T47D (cell line): Measurements from ENCODE around the gene G2E3.

Experiments
- DNase-seq, 2 experiments: peaks; one replicate each; pipeline versions ENCODE4 v3.0.0 to v3.0.0-alpha.2; 2011 to 2012; ENCODE audit warnings: low read depth in 1 of 2, low spot score in 1 of 2
- JUND ChIP-seq: IDR thresholded peaks from 2 replicates; pipeline ENCODE4 v1.6.1; 2012; ENCODE audit warnings: low read depth
- in situ Hi-C: cut with HindIII; loops from 2 replicates; pipeline ENCODE4 v1.10.0; 2016; ENCODE audit warnings: low sequenced_read_pairs, low pct_unique_long_range_greater_than_20kb

The G2E3 gene

DNA sequence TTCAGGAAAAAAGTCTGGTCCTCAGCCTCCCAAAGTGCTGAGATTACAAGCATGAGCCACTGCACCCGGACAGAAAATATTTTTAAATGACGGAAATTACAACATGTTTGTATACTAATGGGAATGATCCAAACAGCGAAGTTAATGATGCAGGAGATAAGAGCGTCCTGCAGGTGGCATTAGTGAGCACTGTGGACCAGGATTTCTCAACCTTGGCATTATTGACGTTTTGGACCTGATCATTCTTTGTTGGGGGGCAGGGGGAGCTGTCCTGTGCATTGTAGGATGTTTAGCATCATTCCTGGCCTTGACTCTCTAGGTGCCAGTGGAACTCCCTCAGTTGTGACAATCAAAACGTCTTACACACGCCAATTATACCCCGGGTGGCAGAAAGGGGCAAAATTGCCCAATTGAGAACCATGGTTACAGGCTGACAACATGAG lies 97.3 kb downstream of the G2E3 start:
- peak; percentile 7 to 67 for DNase-seq
- TF ChIP-seq JUND = no peak
- in situ Hi-C loops = no loop called here

DNA sequence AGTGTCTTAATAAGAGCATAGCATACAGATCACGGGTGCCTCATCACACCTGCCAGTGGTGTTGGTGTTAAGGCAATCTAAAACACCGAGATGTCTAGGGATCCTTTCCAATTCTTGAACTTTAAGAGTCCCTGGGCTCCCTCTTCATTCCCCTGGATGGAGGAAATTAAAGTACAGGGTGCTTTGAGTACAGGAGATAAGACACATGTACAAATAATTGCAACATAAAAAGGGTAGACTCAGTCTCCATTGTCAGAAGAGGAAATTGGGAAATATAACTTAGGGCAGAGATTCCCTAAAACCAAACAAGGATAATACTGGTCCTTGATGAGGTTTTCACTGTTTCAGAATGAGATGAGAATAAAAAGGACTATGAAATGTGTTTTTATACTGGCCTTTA lies 98.1 kb downstream of the G2E3 start:
- in situ Hi-C loops = no loop called here
- no peak for DNase-seq
- no peak for TF ChIP-seq JUND

DNA sequence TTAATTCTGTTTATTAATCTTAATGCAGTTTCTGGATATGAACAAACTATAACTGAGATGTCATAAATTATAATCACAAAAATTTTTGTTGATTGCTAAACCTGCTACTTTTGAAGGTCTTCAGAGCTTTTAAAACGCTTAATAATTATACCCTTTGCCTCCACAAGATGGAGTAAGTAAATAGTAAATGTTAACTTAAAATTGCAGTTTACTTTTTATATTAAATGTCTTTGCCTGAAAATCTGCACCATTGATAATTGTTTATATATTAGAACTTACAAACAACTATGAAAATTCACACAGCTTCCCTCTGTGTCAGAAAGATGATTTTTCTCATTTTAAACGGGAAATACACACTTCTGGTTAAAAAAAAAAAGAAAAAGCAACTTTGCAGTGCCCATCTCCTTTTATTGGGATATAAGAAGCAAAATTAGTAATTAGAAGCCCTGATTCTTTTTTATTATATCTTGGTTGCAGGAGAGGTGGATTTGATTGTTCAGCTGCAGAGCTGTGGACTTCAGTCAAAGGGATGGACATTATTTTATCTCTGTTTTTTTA lies 98.7 kb downstream of the G2E3 start:
- in situ Hi-C loops = no loop called here
- TF ChIP-seq JUND = no peak
- DNase-seq = peak in 1 of 2 experiments; percentile 20

DNA sequence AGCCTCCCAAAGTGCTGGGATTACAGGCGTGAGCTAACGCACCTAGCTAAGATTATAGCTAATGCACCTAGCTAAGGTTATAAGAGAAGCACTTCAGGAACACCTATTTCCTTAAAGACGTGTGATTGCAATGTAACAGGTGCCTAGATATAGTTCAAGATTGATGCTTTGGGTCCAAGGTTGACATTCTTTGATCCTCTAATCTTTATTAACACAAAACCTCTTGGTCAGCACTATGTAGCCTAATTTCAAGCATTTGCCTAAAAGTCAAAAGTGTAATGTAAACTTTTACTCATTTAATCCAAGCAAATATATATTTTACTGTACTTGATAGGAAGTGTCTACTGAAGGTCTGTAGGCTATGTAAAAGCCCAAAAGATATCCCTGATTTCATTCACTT lies 99.7 kb downstream of the G2E3 start:
- in situ Hi-C loops = no loop called here
- no peak for TF ChIP-seq JUND
- no peak for DNase-seq

DNA sequence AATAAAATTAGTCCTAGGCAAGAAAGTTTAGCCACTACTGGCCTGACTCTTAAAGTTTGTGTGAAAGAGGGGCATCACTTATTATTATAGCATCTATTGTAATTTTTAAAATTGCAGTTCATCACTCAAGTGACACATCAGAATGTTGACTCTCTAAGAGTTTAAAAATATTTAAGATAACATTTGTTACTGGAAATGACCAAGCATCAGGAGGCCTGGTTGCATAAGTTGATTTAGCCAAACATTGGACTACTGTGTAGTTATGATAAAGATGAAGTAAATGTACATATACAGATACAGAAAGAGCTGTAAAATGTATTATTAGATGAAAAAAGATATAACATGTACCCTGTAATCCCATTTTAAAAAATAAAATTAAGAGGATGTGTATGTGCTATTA lies 110.6 kb downstream of the G2E3 start:
- DNase-seq = no peak
- in situ Hi-C loops = no loop called here
- no peak for TF ChIP-seq JUND
